NB4 (cell line): ENCODE measurements around the gene P2RX7.

ENCODE experiments used
- CTCF ChIP-seq: IDR thresholded peaks from one replicate; pipeline ENCODE4 v1.5.1; 2012; ENCODE audit warnings: low read depth, low read length
- MYC ChIP-seq: IDR thresholded peaks from 2 replicates; pipeline ENCODE4 v1.6.1; 2011; ENCODE audit warnings: low read depth, low read length
- POLR2A ChIP-seq: IDR thresholded peaks from 2 replicates; pipeline ENCODE4 v1.6.1; 2011; ENCODE audit warnings: mild to moderate bottlenecking; ENCODE audit not compliant: insufficient read length; ENCODE audit errors: extremely low read depth

- no peak for TF ChIP-seq CTCF
- no peak for TF ChIP-seq POLR2A
- TF ChIP-seq MYC = no peak
Measured at GRCh38 chr12:121137512-121137911, 4.8 kb downstream of the P2RX7 start.
